ENCODE results near the gene IQCE.

Gene IQCE

GRCh38 chr7:2613098-2613930, 54.5 kb downstream of the IQCE start:
- no peak for DNase-seq (ENCODE audit: extremely low read depth in 1 of 2, low read depth in 1 of 2)

- no peak for DNase-seq (ENCODE audit: extremely low read depth in 1 of 2, low read depth in 1 of 2)
These were observed 55.3 kb downstream of the IQCE start for GRCh38 chr7:2613931-2614600.

GRCh38 chr7:2614631-2615330, 56.0 kb downstream of the IQCE start:
- no peak for DNase-seq (ENCODE audit: extremely low read depth in 1 of 2, low read depth in 1 of 2)

GRCh38 chr7:2616387-2617324, 57.9 kb downstream of the IQCE start:
- no peak for DNase-seq (ENCODE audit: extremely low read depth in 1 of 2, low read depth in 1 of 2)

- no peak for DNase-seq (ENCODE audit: extremely low read depth in 1 of 2, low read depth in 1 of 2)
These were observed 58.6 kb downstream of the IQCE start for GRCh38 chr7:2617325-2617905.

- no peak for DNase-seq (ENCODE audit: extremely low read depth in 1 of 2, low read depth in 1 of 2)
These were observed 60.3 kb downstream of the IQCE start for GRCh38 chr7:2619116-2619515.

GRCh38 chr7:2621061-2621828, 62.5 kb downstream of the IQCE start:
- DNase-seq (ENCODE audit: extremely low read depth in 1 of 2, low read depth in 1 of 2) = no peak

GRCh38 chr7:2621948-2622640, 63.3 kb downstream of the IQCE start:
- DNase-seq (ENCODE audit: extremely low read depth in 1 of 2, low read depth in 1 of 2) = no peak

- no peak for DNase-seq (ENCODE audit: extremely low read depth in 1 of 2, low read depth in 1 of 2)
These were observed 64.3 kb downstream of the IQCE start for GRCh38 chr7:2622869-2623697.

- no peak for DNase-seq (ENCODE audit: extremely low read depth in 1 of 2, low read depth in 1 of 2)
These were observed 64.9 kb downstream of the IQCE start for GRCh38 chr7:2623698-2624014.

- no peak for DNase-seq (ENCODE audit: extremely low read depth in 1 of 2, low read depth in 1 of 2)
These were observed 65.6 kb downstream of the IQCE start for GRCh38 chr7:2624293-2624886.

- no peak for DNase-seq (ENCODE audit: extremely low read depth in 1 of 2, low read depth in 1 of 2)
These were observed 67.8 kb downstream of the IQCE start for GRCh38 chr7:2626498-2627117.

- no peak for DNase-seq (ENCODE audit: extremely low read depth in 1 of 2, low read depth in 1 of 2)
These were observed 68.7 kb downstream of the IQCE start for GRCh38 chr7:2627258-2628129.

- DNase-seq (ENCODE audit: extremely low read depth in 1 of 2, low read depth in 1 of 2) = no peak
These were observed 69.3 kb downstream of the IQCE start for GRCh38 chr7:2628130-2628482.

GRCh38 chr7:2628891-2629290, 70.1 kb downstream of the IQCE start:
- DNase-seq (ENCODE audit: extremely low read depth in 1 of 2, low read depth in 1 of 2) = no peak
